Measurements from ENCODE around the gene C12orf57.

The C12orf57 gene

DNA sequence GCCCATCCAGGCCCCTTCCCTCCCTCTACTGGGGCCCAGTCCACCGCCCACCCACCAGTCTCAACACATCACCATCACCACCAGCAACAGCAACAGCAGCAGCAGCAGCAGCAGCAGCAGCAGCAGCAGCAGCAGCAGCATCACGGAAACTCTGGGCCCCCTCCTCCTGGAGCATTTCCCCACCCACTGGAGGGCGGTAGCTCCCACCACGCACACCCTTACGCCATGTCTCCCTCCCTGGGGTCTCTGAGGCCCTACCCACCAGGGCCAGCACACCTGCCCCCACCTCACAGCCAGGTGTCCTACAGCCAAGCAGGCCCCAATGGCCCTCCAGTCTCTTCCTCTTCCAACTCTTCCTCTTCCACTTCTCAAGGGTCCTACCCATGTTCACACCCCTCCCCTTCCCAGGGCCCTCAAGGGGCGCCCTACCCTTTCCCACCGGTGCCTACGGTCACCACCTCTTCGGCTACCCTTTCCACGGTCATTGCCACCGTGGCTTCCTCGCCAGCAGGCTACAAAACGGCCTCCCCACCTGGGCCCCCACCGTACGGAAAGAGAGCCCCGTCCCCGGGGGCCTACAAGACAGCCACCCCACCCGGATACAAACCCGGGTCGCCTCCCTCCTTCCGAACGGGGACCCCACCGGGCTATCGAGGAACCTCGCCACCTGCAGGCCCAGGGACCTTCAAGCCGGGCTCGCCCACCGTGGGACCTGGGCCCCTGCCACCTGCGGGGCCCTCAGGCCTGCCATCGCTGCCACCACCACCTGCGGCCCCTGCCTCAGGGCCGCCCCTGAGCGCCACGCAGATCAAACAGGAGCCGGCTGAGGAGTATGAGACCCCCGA, 7.0 kb upstream of the C12orf57 start:
- in situ Hi-C loops (cut with HindIII; ENCODE audit: low sequenced_read_pairs): no loop called here

GRCh38 chr12:6937481-6938352, 6.1 kb upstream of the C12orf57 start:
- in situ Hi-C loops (cut with HindIII; ENCODE audit: low sequenced_read_pairs): no loop called here

DNA sequence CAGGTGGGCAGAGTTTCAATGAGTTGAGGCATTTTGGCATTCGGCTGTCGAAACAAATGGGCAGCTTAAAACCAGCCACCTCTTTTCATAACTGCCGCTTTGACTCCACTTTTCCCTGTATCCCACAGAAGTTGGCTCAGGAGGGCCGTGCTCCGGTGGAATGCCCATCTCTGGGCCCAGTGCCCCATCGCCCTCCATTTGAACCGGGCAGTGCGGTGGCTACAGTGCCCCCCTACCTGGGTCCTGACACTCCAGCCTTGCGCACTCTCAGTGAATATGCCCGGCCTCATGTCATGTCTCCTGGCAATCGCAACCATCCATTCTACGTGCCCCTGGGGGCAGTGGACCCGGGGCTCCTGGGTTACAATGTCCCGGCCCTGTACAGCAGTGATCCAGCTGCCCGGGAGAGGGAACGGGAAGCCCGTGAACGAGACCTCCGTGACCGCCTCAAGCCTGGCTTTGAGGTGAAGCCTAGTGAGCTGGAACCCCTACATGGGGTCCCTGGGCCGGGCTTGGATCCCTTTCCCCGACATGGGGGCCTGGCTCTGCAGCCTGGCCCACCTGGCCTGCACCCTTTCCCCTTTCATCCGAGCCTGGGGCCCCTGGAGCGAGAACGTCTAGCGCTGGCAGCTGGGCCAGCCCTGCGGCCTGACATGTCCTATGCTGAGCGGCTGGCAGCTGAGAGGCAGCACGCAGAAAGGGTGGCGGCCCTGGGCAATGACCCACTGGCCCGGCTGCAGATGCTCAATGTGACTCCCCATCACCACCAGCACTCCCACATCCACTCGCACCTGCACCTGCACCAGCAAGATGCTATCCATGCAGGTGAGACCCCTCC, 5.2 kb upstream of the C12orf57 start:
- in situ Hi-C loops (cut with HindIII; ENCODE audit: low sequenced_read_pairs): no loop called here

- in situ Hi-C loops (cut with HindIII; ENCODE audit: low sequenced_read_pairs): no loop called here
Measured at GRCh38 chr12:6939191-6939540, 4.7 kb upstream of the C12orf57 start.

DNA sequence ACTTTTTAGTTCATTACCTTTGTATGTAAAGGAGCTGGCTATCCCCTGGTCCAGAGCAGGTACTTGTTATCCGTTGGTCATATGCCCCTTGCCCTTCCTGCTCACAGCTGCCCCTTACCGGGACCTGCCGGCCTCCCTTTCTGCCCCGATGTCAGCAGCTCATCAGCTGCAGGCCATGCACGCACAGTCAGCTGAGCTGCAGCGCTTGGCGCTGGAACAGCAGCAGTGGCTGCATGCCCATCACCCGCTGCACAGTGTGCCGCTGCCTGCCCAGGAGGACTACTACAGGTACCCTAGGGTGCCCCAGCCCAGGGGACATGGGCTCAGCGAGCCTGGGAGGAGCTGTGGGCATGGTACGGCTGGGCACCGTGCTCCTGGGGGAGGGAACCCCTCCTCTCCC, 2.6 kb upstream of the C12orf57 start:
- in situ Hi-C loops (cut with HindIII; ENCODE audit: low sequenced_read_pairs): no loop called here

GRCh38 chr12:6941782-6942181, 2.0 kb upstream of the C12orf57 start:
- in situ Hi-C loops (cut with HindIII; ENCODE audit: low sequenced_read_pairs): no loop called here

DNA sequence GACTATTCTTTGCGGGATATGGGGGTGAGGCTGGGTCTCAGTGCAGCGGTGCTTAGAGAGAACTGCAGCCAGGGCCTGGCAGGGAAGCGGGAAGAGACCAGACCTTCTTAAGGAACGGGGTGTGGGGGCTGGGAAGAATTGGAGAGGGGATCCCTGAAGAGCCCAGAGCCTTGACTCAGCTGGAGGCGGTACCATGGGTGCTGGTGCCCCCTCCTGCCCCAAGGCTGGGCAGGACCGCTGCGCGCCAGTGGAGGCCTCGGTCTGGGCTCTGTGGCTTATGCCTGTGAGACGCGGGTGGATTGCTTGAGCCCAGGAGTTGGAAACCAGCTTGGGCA, 1.5 kb upstream of the C12orf57 start:
- in situ Hi-C loops (cut with HindIII; ENCODE audit: low sequenced_read_pairs): no loop called here

DNA sequence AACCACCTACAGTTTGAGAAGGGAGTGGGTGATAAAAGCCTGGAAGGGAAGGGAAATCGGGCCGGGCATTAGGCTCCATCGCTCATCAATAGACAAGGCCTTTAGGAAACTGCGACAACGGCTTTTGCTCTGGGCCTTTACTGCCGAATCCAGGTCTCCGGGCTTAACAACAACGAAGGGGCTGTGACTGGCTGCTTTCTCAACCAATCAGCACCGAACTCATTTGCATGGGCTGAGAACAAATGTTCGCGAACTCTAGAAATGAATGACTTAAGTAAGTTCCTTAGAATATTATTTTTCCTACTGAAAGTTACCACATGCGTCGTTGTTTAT, 467 bp upstream of the C12orf57 start:
- in situ Hi-C loops (cut with HindIII; ENCODE audit: low sequenced_read_pairs): no loop called here

DNA sequence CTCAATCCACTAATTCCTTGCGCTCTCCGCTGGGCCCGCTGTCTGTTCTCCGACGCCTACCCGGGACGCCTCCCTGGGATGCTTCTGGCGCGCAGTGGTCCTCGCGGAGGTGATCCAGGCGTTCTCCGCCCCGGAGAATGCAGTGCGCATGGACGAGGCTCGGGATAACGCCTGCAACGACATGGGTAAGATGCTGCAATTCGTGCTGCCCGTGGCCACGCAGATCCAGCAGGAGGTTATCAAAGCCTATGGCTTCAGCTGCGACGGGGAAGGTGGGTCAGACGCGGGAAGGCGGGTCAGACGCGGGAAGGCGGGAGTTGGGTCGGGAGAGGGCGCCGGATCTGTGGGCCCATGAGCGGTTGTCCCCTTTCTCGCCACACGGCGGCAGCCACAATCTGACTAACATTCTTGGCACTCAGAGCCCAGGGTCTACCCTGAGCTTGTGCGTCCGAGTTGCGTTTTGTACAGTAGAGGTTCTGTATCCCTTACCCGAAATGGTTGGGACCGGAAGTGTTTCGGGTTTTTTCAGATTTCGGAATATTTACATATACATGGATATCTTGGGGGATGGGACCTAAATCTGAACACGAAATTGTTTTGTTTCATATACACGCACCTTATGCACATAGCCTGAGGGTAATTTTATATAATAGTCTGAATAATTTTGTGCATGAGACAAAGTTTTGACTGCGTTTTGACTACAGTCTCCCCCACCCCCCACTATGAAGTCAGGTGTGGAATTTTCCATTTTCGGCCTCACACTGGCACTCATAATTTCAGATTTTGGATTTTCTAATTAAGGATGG, 762 bp downstream of the C12orf57 start:
- in situ Hi-C loops (cut with HindIII; ENCODE audit: low sequenced_read_pairs): no loop called here

DNA sequence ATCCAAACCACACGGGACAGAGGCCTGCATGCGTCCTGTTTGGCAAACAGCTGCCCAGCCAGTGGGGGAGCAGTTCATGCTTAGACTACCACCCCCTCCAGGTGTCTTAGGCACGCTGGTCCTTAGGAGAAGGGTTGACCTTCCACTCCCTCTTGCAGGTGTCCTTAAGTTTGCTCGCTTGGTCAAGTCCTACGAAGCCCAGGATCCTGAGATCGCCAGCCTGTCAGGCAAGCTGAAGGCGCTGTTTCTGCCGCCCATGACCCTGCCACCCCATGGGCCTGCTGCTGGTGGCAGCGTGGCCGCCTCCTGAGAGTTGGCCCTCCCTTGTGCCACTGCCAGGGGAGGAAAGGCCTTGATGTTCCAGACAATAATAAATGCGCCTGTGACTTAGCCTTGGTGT, 1.8 kb downstream of the C12orf57 start:
- in situ Hi-C loops (cut with HindIII; ENCODE audit: low sequenced_read_pairs): no loop called here

DNA sequence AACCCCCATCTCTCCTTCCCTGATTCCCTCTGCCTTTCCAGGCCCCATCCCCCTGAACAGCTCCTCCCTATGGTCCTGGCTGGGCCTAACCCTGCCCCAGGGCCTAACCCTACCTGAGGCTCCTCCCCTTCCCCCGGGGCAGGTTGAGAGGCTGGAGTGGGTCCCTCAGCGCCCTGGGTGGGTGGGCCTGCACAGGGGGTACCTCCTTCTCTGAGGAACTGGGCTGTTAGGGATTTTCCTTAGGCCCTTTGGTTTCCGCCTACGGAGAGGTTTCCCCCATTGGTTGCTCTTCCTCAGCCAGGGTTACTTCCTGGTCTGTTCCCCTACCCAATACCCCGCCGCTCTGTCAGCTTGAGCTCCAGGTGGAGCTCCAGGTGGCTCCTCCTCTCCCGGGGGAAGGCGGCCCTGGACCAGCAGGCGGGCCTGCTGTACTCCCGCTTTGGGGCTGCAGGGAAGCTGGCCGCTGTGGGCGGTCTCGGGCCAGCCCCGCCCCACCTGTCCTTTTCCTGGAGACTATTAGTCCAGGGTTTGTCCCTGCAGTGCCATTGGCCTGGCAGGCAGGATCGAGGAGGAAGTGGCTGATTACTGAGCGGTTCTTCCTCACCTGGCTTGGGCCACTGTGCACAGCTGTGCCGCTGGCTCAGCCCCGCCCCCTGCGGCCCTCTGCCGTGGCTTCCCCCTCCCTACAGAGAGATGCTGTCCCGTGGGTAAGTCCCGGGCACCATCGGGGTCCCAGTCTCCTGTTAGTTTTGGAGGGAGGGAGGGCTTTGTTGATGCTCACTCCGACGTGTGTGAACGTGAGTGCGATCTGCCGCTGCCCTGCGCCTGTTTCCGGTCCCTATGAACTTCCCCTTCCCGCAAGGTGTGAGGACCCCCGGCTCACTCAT, 2.5 kb downstream of the C12orf57 start:
- in situ Hi-C loops (cut with HindIII; ENCODE audit: low sequenced_read_pairs): no loop called here

GRCh38 chr12:6946920-6947374, 3.1 kb downstream of the C12orf57 start:
- in situ Hi-C loops (cut with HindIII; ENCODE audit: low sequenced_read_pairs): no loop called here

- in situ Hi-C loops (cut with HindIII; ENCODE audit: low sequenced_read_pairs): no loop called here
Measured at GRCh38 chr12:6947615-6948014, 3.8 kb downstream of the C12orf57 start.

DNA sequence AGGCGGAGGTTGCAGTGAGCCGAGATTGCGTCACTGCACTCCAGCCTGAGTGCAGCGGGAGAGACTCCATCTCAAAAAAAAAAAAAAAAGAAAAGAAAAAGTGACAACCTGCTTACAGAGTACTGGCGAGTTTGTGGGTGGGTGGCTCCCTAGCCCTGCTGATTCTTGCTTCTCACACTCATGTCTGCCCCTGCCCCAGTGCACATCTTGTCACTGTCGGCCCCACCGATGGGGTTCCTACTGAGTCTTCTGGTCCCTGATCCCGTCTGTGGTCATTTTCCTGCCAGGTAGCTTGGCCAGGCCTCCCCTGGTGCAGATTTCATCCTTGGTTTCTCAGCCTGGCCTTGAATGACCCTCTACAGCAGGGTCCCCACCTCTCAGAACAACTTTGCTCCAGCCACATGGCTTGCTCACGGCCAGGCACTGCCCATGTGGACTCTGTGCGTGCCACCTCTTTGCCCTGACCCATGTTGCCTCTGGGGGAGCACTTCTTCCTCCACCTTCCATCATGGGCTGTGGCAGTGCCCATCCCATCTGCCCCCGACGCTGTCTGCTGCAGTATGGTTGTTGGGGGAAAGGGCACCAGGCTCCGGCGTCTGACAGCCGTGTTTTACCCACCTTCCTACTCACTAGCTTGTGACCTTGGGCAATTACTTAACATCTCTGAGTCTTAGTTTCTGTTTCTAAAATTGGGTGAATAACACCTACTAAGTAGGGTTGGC, 5.2 kb downstream of the C12orf57 start:
- in situ Hi-C loops (cut with HindIII; ENCODE audit: low sequenced_read_pairs): no loop called here

DNA sequence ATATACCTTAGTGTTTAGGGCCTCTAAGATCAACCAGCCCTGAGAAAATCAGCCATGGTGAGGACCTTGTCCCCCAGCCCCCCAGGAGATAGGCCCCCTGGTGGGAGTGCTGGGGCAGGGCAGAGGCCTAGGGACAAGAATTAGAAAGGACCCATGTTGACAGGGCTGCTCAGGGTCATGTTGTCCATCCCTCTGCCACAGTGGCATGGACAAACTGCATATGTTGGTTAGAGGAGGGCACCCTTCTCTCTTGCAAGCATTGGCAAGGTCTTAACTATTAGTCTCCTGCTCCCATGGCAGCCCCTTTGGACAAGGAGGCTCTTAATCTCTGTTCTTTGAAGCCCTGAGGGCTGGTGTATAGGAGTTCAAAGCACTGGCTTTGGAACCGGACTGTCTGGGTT, 6.6 kb downstream of the C12orf57 start:
- in situ Hi-C loops (cut with HindIII; ENCODE audit: low sequenced_read_pairs): no loop called here

DNA sequence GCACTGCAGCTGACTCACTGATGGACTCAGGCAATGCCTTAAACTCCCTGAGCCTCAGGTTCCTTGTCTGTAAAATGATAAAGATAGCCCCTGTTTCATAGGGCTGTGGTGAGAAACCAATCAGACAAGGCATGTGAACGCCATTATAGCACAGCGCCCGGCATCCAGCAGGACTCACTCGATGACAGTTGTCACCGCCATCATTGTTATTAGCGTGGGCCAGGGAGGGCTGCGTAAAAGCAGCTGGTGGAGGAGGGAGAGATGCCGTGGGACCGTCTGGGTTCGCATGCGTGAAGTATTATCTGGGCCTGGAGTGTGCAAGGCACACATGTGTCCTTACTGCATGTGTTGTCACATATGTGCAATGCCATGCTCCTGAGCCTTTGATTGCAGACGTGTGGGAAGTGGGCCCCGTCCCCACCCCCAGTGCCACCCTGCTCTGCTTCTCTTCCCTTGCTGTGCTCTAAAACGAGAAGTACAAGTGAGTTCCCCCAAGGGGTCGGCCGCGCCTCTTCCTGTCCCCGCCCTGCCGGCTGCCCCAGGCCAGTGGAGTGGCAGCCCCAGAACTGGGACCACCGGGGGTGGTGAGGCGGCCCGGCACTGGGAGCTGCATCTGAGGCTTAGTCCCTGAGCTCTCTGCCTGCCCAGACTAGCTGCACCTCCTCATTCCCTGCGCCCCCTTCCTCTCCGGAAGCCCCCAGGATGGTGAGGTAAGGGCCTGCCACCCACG, 7.2 kb downstream of the C12orf57 start, which contains the start of gene PTPN6:
Gene PTPN6 (plus strand): TSS at position 546 of the 730 bp plus-strand sequence. CDS start 157 bp downstream, at position 703.
- in situ Hi-C loops (cut with HindIII; ENCODE audit: low sequenced_read_pairs): no loop called here

- in situ Hi-C loops (cut with HindIII; ENCODE audit: low sequenced_read_pairs): no loop called here
Measured at GRCh38 chr12:6951551-6952120, 7.8 kb downstream of the C12orf57 start.

All from DLD1 (cell line).